ENCODE results near the gene AKAP7.
"Not testable (repeated sequence)": the region's sequence is repeated elsewhere in the genome, so short reads cannot be mapped to it uniquely, and the experiment has no call there.

AKAP7 gene

GRCh38 chr6:131135244-131136020, at the start of gene AKAP7:
AKAP7 (plus strand) TSS chr6:131135467; CDS start chr6:131135764, 297 bp downstream.
- peak; percentile 71 for DNase-seq

GRCh38 chr6:131090339-131090738, 44.9 kb upstream of the AKAP7 start:
- not testable (repeated sequence) for DNase-seq

DNA sequence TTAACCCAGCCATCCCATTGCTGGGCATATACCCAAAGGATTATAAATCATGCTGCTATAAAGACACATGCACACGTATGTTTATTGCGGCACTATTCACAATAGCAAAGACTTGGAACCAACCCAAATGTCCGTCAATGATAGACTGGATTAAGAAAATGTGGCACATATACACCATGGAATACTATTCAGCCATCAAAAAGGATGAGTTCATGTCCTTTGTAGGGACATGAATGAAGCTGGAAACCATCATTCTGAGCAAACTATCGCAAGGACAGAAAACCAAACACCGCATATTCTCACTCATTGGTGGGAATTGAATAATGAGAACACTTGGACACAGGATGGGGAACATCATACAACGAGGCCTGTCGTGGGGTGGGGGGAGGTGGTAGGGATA, 43.3 kb upstream of the AKAP7 start:
- DNase-seq: not testable (repeated sequence)

GRCh38 chr6:131093334-131093733, 41.9 kb upstream of the AKAP7 start:
- DNase-seq: no peak

DNA sequence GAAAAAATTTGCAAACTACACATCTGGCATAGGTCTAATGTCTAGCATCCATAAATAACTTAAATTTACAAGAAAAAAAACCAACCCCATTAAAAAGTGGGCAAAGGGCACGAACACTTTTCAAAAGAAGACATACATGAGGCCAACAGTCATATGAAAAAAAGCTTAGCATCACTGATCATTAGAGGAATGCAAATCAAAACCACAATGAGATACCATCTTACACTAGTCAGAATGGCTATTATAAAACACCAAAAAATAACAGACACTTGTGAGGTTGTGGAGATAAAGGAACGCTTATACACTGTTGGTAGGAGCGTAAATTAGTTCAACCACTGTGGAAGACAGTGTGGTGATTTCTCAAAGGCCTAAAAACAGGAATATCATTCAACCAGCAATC, 38.5 kb upstream of the AKAP7 start:
- DNase-seq: no peak

DNA sequence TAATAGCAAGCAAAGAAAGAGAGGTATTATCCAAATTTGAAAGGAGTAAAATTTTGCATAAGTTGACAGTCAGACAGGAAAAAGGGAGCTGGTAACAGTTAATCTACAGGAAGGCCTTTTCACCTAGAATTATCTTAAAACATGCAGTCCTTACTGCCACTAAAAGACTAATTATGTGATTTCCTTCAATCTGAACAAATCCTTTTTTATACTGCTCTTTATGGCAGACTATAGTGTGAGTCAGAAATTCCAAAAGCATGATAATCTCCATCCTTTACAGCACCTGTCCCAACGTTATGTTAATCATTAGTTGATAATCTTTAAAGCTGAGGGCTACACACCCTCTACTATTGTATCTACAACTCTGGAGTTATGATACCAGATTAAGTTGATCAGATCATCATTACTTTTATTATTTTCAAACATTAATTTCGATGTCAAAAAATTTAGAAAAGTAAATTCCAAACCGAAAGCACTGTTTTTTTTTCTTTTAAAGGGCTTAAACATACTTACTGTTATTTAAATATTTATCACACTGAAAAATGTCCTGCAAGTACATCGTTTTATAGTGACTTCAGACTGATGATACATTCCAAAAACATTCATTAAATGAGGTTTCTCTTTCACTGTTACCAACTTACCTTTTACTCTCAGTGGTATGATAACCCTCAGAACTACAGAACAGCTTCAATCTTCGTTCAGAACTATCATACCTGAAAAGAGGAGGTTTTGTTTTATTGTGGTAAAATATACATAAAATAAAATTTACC, 33.2 kb upstream of the AKAP7 start:
- DNase-seq: no peak

- DNase-seq: no peak
Measured at GRCh38 chr6:131103296-131103695, 32.0 kb upstream of the AKAP7 start.

- no peak for DNase-seq
Measured at GRCh38 chr6:131103901-131104300, 31.4 kb upstream of the AKAP7 start.

- DNase-seq: no peak
Measured at GRCh38 chr6:131107151-131107550, 28.1 kb upstream of the AKAP7 start.

GRCh38 chr6:131112249-131112648, 23.0 kb upstream of the AKAP7 start:
- DNase-seq: no peak

DNA sequence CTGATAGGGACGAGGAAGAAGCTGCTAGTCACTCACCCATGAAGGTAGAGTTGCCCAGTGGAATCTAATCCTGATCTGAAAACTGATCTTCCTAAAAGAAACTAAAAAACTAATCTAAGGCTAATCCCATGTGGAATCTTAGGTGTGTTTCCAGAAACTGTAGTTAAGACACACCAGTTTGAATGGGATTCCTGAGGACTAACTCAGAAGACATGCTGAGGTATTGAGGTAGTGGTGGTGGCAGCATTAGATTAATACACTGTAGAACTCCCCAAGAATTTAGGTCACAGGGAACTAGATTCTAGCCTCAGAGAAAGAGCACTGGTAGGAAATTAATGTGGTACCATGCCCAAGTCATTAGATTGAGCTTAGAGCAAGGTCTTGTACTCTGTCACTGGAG, 19.6 kb upstream of the AKAP7 start:
- no peak for DNase-seq

DNA sequence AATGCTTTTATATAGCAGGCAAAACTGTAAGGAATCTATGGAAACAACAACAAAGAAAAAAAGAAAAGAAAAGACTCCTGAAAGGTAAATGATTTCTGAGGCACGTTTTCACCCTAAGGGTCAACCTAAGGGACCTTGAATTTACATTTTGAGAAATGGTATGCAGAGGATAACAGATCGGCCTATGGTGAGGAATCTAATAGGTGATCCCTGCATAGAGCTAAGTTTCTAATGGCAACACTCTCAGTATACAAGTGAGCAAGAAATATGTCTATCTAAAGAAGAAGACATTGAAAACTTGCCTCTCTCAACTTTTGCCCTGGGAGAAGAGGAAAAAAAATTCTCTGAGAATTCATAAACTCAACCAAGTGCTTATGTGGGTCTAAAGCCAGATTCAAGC, 18.9 kb upstream of the AKAP7 start:
- DNase-seq: no peak

GRCh38 chr6:131116755-131117360, 18.4 kb upstream of the AKAP7 start:
- peak; percentile 47 for DNase-seq

DNA sequence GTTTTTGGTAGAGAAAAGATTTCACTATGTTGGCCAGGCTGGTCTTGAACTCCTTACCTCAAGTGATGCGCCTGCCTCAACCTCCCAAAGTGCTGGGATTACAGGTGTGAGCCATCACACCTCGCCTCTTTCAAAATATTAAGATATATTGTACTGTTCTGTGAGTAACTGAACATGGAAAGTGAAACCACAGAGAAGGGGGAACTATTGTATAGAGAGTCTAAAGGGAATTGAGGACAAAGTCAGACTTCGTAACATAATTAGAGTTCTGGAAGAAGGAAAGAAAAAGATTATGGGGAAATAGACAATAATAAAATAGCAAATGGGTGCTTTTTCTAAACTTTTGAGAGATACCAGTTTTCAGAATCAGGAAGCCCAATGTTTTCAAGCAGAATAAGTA, 17.4 kb upstream of the AKAP7 start:
- no peak for DNase-seq

DNA sequence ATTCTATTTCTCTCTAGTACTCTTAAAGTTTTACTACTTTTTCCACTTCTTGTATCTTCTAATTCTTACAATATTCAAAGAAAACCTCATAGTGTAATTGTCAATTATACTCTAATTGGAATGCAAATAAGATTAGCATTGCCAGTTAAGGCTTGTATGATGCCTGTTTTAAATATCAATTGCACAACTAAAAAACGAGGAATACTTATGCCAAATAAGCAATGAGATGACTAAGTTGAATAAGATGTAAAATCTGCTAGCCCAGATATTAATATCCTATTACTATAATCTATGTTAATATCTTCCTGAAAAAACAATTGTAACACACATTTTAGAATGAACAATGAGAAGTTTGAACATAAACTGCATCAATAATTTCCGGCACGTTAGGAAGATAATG, 13.3 kb upstream of the AKAP7 start:
- no peak for DNase-seq

DNA sequence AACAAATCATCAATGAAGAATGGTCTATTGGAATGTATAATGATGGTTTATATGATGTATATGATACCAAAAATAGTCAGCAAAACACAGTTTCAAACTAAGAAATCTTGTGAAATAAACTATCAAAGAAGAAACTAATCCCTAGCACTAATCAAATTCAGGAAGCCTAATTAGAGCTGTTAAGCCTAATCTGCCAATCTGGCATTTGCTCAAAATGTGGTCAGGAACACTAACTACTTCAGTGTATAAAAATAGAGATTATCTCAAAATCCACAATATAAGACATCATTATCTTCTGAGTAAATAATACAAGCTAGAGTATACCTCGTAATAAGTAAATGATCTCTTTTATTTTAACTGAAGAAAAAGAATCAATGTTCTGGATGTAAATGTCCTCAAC, 12.8 kb upstream of the AKAP7 start:
- DNase-seq: no peak

DNA sequence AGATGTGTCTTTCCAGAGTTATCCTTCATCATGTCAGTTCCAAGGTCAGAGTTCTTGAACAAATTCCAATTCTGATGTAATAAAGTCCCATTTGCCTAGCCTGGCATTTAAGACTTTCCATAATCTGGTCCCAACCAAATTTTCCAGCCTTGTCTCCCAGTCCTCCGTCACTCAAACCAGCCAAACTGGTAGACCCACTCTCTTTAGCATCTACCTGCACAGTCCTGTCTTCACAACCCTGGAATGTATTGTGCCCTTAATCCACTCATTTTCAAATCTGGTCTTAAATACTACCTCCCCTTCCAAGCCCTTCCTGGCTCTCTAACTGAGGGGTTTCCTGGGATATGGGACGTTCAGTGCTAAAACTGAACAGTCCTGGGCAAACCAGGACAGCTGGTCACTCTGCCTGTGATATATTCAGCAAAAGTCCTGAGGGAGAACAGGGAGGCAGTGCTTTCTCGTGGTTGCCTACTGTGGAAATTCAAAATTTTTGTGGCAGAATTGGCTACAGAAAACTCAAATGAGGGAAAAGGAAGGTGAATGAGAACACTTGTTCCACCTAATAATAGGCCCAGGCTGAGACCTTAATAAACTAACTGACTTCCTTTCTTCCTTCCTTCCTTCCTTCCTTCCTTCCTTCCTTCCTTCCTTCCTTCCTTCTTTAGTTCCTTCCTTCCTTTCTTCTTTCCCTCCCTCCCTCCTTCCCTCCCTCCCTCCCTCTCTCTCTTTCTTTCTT, 10.8 kb upstream of the AKAP7 start:
- no peak for DNase-seq

GRCh38 chr6:131125431-131125830, 9.8 kb upstream of the AKAP7 start:
- DNase-seq: no peak

- no peak for DNase-seq
Measured at GRCh38 chr6:131129689-131130553, 5.3 kb upstream of the AKAP7 start.

- DNase-seq: no peak
Measured at GRCh38 chr6:131130554-131130940, 4.7 kb upstream of the AKAP7 start.

GRCh38 chr6:131132360-131132759, 2.9 kb upstream of the AKAP7 start:
- no peak for DNase-seq
